K562 (cell line): Measurements from ENCODE around the gene JUP. TPM values are rescaled to one million over a fixed set of nuclear protein-coding genes. Genes with fewer than 3 reads are reported as not detected.

ENCODE experiments used
- EZH2 ChIP-seq: IDR thresholded peaks from 2 replicates; pipeline ENCODE4 v1.6.1; 2012; ENCODE audit warnings: low read depth, mild to moderate bottlenecking, inconsistent platforms, low read length, borderline replicate concordance
- ILK ChIP-seq: fragments of 450-650 bp; IDR thresholded peaks from 2 replicates; pipeline ENCODE4 v1.6.1; 2016; ENCODE audit warnings: missing genetic modification characterization, low read depth, mild to moderate bottlenecking, missing compliant biosample characterization, moderate library complexity, borderline replicate concordance
- KLF16 ChIP-seq: IDR thresholded peaks from 2 replicates; pipeline ENCODE4 v1.6.1; 2016; ENCODE audit warnings: antibody characterized with exemption
- MECOM ChIP-seq: fragments of 250-450 bp; sonication (Bioruptor Pico); IDR thresholded peaks from 2 replicates; pipeline ENCODE4 v1.8.0; 2022; ENCODE audit warnings: inconsistent platforms
- MED1 ChIP-seq: sonication (generic); formaldehyde crosslinking; IDR thresholded peaks from 2 replicates; pipeline ENCODE4 v1.8.1; 2023; ENCODE audit warnings: missing genetic modification reagents, borderline replicate concordance
- MEIS2 ChIP-seq: fragments of 450-650 bp; IDR thresholded peaks from 2 replicates; pipeline ENCODE4 v1.6.1; 2014; ENCODE audit warnings: mild to moderate bottlenecking; ENCODE audit not compliant: partially characterized antibody
- NFYB ChIP-seq: IDR thresholded peaks from 2 replicates; pipeline ENCODE4 v1.6.1; 2011; ENCODE audit warnings: mild to moderate bottlenecking, moderate library complexity; ENCODE audit not compliant: insufficient read length; ENCODE audit errors: extremely low read depth
- SMAD3 ChIP-seq: fragments of 450-650 bp; formaldehyde crosslinking; conservative IDR thresholded peaks from 2 replicates; pipeline ENCODE4 v1.4.0; 2020; ENCODE audit warnings: mild to moderate bottlenecking
- ZNF143 ChIP-seq: sonication (generic); formaldehyde crosslinking; IDR thresholded peaks from 2 replicates; pipeline ENCODE4 v1.9.0; 2022; ENCODE audit warnings: mild to moderate bottlenecking, missing genetic modification reagents
- ZNF212 ChIP-seq: fragments of 450-650 bp; formaldehyde crosslinking; IDR thresholded peaks from 2 replicates; pipeline ENCODE4 v1.4.0; 2020; ENCODE audit warnings: mild to moderate bottlenecking
- ZNF766 ChIP-seq: fragments of 200-800 bp; sonication (Bioruptor generic); conservative IDR thresholded peaks from 2 replicates; pipeline ENCODE4 v1.6.1; 2016; ENCODE audit warnings: missing genetic modification characterization, missing compliant biosample characterization
- polyA plus RNA-seq, 8 experiments: library from polyadenylated mRNA; depleted of rRNA in 4 of 8; stranded (reverse) in 5 of 8; unstranded in 3 of 8; fragments of >200 nt; fragmentation: Nextera tagmentation in 2 of 8; fragmentation: Illumina TruSeq in 1 of 8; extraction: Ambion mirVana in 2 of 8; extraction: Trizol in 1 of 8; gene quantifications; 2 replicates each; pipeline versions ENCODE4 v1.2.1 to v1.2.3, GENCODE V29; 2011 to 2014; ENCODE audit warnings: inconsistent platforms in 1 of 8, missing spikeins in 1 of 8
- total RNA-seq, 7 experiments: library from RNA; depleted of rRNA in 6 of 7; stranded (reverse); fragments of >200 nt in 6 of 7; fragmentation: Illumina TruSeq in 2 of 7; extraction: Trizol in 2 of 7; gene quantifications; 2 replicates each; pipeline versions ENCODE4 v1.2.1 to v1.2.3, GENCODE V29; 2011 to 2021; ENCODE audit warnings: low replicate concordance in 1 of 7
- TF ChIP-seq, protein P1 (sequence below), 2 experiments: fragments of 250-450 bp in 1 of 2; fragments of 450-650 bp in 1 of 2; sonication (Bioruptor Pico) in 1 of 2; IDR thresholded peaks; 2 replicates each; pipeline versions ENCODE4 v1.6.1 to v1.8.0; 2016 to 2021; ENCODE audit warnings: mild to moderate bottlenecking in 2 of 2, moderate library complexity in 2 of 2, missing compliant biosample characterization in 1 of 2, missing genetic modification characterization in 1 of 2
- TF ChIP-seq, protein P2 (sequence below), 2 experiments: fragments of 450-650 bp; IDR thresholded peaks; 2 replicates each; pipeline ENCODE4 v1.6.1; 2016; ENCODE audit warnings: mild to moderate bottlenecking in 2 of 2, borderline replicate concordance in 1 of 2, low read depth in 1 of 2, moderate library complexity in 1 of 2
- TF ChIP-seq, protein P3 (sequence below): fragments of 450-650 bp; conservative IDR thresholded peaks from 2 replicates; pipeline ENCODE4 v1.6.1; 2016; ENCODE audit warnings: missing genetic modification characterization, low read depth, mild to moderate bottlenecking, control low read depth, missing compliant biosample characterization
- TF ChIP-seq, protein P4 (sequence below): fragments of 450-650 bp; formaldehyde crosslinking; IDR thresholded peaks from 2 replicates; pipeline ENCODE4 v1.4.0; 2022; ENCODE audit warnings: mild to moderate bottlenecking, moderate library complexity

JUP gene
- total and polyA plus RNA-seq, 9 of the 15 experiments (the other 6 are each of a cell fraction or from before 2014, with no cell fraction given): 6.4 to 177 (median 31.2) TPM

DNA sequence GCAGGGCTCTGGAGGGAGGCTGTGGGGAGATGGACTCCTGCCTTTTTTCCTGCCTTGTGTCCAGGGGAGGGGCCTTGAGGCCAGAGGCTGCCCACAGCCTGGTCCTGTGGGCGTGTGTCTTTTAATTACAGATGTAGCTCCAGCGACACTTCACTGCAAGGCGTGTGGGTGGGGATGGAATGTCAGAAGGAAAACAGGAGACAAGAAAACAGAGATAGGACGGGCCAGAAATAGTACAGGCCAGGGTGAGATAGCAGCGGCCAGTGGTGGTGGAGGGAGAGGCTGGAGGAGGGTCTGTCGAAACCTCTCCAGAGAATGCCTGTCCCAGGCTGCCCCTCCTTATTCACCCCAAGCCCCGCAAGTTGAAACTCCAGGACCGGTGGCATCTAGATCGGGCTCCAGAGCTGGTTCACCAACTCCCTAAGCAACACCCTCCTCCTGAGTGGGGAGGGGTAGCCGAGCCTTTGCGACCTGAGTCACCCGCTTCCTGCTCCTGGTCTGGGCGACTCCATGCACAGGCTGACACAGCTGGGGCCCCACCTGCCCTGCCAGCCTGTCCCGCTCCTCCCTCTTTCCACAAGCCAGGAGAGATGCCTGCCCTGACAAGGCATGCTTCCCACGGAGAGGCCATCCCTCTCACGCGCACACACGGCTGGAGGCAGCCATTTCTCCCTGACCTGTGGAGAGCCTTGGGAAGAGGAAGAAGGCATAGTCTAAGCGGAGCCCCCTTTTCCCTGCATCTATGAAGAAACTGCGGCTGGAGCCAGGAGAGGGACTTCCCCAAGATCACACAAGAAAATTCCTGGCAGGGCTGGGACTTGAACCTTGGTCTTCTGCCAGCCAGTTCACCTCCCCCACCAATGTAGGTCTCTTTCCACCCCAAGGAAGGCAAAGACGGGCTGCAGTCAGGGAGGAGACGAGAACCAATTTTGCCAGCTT lies 6.6 kb upstream of the JUP start (continued):
- TF ChIP-seq, protein P1, sequence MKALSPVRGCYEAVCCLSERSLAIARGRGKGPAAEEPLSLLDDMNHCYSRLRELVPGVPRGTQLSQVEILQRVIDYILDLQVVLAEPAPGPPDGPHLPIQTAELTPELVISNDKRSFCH (CRISPR knock-in tag; IDR thresholded peaks at IDR 0.05): no peak
- TF ChIP-seq, protein P1 (tag; IDR thresholded peaks at IDR 0.05): no peak
- TF ChIP-seq MECOM (CRISPR knock-in tag) (peak; percentile 40; the same call in 1 of the 2 replicates), NFYB (no peak), ZNF143 (CRISPR knock-in tag) (no peak), EZH2 (no peak), ZNF212 (CRISPR knock-in tag) (no peak), MED1 (CRISPR knock-in tag) (no peak), ZNF766 (CRISPR knock-in tag) (0 out of 2 replicates have a peak, but pooled peaks have one; percentile 26), KLF16 (peak; percentile 61), ILK (tag) (no peak), SMAD3 (CRISPR knock-in tag) (no peak), MEIS2 (peak; percentile 35)
- TF ChIP-seq, protein P2, sequence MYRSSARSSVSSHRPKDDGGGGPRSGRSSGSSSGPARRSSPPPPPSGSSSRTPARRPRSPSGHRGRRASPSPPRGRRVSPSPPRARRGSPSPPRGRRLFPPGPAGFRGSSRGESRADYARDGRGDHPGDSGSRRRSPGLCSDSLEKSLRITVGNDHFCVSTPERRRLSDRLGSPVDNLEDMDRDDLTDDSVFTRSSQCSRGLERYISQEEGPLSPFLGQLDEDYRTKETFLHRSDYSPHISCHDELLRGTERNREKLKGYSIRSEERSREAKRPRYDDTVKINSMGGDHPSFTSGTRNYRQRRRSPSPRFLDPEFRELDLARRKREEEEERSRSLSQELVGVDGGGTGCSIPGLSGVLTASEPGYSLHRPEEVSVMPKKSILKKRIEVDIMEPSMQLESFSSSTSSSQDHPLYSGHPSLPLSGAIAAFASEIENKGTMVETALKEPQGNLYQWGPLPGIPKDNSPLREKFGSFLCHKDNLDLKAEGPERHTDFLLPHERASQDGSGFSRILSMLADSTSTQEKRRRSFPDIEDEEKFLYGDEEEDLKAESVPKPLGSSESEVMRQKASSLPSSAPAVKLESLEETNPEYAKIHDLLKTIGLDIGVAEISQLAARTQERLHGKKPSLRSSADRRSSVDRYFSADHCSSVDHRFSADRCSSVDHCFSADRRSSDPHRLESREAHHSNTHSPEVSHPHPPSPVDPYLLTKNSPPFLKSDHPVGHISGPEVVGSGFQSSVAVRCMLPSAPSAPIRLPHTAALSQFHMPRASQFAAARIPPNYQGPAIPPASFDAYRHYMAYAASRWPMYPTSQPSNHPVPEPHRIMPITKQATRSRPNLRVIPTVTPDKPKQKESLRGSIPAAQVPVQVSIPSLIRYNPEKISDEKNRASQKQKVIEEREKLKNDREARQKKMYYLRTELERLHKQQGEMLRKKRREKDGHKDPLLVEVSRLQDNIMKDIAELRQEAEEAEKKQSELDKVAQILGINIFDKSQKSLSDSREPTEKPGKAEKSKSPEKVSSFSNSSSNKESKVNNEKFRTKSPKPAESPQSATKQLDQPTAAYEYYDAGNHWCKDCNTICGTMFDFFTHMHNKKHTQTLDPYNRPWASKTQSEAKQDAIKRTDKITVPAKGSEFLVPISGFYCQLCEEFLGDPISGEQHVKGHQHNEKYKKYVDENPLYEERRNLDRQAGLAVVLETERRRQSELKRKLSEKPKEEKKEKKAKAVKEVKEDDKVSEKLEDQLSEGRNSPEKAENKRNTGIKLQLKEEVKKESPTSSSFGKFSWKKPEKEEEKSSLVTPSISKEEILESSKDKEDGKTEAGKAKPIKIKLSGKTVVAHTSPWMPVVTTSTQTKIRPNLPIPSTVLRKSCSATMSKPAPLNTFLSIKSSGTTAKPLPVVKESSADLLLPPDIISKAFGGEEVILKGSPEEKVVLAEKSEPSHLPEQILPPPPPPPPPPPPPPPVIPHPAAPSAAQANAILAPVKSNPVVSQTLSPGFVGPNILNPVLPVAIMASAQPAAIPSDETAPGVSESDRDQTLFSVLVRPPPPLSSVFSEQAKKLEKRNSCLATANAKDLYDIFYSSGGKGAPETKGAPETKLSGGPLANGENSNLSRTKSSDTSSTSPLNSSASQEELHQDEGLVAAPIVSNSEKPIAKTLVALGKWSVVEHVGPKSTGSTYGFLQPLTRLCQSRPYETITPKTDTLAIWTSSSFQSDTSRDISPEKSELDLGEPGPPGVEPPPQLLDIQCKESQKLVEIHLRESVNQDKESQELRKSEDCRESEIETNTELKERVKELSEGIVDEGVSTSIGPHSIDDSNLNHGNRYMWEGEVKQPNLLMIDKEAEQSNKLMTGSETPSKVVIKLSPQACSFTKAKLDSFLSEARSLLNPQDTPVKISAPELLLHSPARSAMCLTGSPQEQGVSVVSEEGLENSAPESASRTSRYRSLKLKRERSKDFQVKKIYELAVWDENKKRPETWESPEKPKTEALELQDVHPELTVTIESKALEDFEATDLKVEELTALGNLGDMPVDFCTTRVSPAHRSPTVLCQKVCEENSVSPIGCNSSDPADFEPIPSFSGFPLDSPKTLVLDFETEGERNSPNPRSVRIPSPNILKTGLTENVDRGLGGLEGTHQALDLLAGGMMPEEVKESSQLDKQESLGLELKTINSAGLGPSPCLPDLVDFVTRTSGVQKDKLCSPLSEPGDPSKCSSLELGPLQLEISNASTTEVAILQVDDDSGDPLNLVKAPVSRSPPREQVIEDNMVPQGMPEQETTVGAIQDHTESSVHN (IDR thresholded peaks at IDR 0.05; ENCODE audit: borderline replicate concordance in 1 of 2, low read depth in 1 of 2): no peak; a peak in 1 of 4 replicates
- TF ChIP-seq, protein P3, sequence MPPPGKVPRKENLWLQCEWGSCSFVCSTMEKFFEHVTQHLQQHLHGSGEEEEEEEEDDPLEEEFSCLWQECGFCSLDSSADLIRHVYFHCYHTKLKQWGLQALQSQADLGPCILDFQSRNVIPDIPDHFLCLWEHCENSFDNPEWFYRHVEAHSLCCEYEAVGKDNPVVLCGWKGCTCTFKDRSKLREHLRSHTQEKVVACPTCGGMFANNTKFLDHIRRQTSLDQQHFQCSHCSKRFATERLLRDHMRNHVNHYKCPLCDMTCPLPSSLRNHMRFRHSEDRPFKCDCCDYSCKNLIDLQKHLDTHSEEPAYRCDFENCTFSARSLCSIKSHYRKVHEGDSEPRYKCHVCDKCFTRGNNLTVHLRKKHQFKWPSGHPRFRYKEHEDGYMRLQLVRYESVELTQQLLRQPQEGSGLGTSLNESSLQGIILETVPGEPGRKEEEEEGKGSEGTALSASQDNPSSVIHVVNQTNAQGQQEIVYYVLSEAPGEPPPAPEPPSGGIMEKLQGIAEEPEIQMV (tag): no peak
- TF ChIP-seq, protein P4, sequence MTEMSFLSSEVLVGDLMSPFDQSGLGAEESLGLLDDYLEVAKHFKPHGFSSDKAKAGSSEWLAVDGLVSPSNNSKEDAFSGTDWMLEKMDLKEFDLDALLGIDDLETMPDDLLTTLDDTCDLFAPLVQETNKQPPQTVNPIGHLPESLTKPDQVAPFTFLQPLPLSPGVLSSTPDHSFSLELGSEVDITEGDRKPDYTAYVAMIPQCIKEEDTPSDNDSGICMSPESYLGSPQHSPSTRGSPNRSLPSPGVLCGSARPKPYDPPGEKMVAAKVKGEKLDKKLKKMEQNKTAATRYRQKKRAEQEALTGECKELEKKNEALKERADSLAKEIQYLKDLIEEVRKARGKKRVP (CRISPR knock-in tag): no peak
